Measurements from ENCODE around the gene SLC3A2. TPM values are rescaled to one million over a fixed set of nuclear protein-coding genes. Genes with fewer than 3 reads are reported as not detected.

Gene SLC3A2
- total RNA-seq, 1 donor from 2014 or later, result 35.0 TPM

DNA sequence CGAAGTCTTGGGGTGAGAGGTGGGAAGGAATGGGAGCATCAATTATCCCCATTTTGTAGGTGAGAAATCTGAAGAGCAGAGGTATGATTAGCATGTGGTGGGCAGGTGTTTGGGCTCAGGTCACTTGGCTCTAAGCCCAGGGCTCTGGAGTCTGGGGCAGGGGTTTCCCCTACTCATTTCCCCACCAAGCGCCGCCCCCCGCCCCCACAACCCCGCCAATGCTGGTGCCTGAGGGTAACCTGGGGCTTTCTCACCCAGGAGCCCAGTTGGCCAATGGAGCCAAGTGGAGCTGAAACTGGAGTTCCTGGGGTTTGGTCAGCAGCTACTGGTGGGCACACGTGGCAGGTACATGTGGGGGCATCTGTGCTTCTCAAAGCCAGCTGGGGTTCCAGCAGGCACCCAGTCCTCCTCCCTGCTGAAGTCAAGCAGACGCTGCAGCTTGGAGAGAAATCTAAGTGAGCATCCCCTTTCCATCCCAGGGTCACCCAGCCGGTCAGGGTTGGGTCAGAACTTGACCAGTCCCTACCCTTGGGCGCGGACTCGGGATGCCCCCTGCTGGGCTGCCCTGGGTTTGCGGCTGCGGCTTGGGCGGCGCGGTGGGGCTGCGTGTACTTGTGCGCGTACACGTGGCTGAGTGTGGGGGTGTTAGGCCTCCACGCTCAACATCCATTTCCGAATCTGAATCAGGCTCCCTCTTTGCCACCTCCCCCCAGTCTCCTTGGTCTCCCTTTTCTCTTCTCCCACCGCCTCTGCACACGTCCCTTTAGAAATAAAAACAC is 42.1 kb downstream of the SLC3A2 start:
- Histone ChIP-seq H3K4me3 (peak overlapping the region; percentile 54), H3K27ac (replicated peaks) (no peak overlapping the region), H3K9me3 (replicated peaks) (no peaks in the 10 kb centered on the region), H3K36me3 (no peaks in the 10 kb centered on the region), H3K4me1 (peaks cover 47% of the 10 kb centered on the region), H3K27me3 (ENCODE audit: low read depth) (peaks cover 79% of the 10 kb centered on the region)
- TF ChIP-seq, protein P1, sequence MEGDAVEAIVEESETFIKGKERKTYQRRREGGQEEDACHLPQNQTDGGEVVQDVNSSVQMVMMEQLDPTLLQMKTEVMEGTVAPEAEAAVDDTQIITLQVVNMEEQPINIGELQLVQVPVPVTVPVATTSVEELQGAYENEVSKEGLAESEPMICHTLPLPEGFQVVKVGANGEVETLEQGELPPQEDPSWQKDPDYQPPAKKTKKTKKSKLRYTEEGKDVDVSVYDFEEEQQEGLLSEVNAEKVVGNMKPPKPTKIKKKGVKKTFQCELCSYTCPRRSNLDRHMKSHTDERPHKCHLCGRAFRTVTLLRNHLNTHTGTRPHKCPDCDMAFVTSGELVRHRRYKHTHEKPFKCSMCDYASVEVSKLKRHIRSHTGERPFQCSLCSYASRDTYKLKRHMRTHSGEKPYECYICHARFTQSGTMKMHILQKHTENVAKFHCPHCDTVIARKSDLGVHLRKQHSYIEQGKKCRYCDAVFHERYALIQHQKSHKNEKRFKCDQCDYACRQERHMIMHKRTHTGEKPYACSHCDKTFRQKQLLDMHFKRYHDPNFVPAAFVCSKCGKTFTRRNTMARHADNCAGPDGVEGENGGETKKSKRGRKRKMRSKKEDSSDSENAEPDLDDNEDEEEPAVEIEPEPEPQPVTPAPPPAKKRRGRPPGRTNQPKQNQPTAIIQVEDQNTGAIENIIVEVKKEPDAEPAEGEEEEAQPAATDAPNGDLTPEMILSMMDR (IDR thresholded peaks at IDR 0.05; ENCODE audit: borderline replicate concordance), result peak; percentile 37
- no peak for DNase-seq
- intact Hi-C loops (cut with micrococcal nuclease), result no loop called here

DNA sequence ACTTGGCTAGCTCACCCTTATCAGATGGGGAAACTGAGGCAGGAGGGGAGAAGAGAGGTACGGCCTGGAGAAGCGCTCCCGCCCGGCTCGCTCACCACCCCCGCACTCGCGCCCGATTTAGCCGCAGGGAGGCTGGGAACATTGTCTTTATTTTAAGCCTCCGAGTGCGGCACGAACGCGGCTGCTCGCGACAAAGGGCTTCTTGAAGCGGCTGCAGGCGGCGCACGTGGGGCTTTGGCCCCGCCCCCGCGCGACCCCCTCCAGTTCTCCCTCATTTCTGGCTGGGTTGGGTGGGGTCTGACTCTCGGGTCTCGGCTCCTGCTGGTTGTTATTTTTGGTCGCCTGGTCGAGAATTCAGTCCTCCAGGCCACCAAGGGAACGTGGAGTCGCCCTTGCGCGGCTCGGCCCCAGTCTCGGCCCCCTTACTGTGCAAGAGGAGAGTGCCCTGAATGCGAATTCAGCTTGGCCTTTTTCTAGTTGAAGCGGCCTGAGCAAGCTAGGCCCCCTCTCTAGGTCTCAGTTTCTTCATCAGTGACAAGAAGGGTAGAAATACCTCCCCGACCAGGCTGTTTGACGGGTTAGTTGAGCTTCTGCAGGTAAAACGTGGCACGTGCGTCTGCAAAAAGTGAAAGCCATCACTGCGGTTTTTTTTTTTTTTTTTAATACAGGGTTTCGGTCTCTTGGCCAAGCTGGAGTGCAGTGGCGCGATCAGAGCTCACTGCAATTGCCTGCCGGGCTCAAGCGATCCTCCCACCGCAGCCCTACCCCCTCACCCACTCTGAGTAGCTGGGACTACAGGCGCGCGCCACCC is 43.1 kb downstream of the SLC3A2 start:
- H3K27me3 ChIP-seq (ENCODE audit: low read depth), result peaks cover 89% of the 10 kb centered on the region
- no peak overlapping the region for H3K27ac ChIP-seq (replicated peaks)
- intact Hi-C loops (cut with micrococcal nuclease), result no loop called here
- H3K36me3 ChIP-seq, result no peaks in the 10 kb centered on the region
- TF ChIP-seq, protein P1 (IDR thresholded peaks at IDR 0.05; ENCODE audit: borderline replicate concordance), result no peak
- H3K9me3 ChIP-seq (replicated peaks), result no peaks in the 10 kb centered on the region
- peak overlapping the region; percentile 54 for H3K4me3 ChIP-seq
- peaks cover 47% of the 10 kb centered on the region for H3K4me1 ChIP-seq
- DNase-seq, result no peak

DNA sequence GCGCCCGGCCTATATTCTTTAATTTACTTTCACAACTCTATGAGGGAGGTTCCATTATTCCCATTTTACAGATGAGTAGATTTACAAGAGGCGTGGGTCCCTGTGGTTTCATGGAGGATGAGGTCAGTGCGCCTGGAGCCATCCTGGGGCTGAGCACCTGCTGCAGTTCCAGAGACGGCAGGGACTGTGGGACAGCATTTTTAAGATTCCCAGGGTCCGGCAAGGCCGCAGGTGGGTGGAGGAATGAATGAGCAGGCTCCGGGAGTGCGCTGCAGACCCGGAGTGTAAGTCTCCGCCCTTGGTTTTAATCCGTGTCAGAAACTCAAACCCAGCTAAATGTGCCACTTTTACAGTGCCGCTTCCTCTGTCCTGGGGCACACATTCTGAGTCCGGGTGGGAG is 44.6 kb downstream of the SLC3A2 start:
- TF ChIP-seq, protein P1 (IDR thresholded peaks at IDR 0.05; ENCODE audit: borderline replicate concordance), result no peak
- DNase-seq, result no peak

DNA sequence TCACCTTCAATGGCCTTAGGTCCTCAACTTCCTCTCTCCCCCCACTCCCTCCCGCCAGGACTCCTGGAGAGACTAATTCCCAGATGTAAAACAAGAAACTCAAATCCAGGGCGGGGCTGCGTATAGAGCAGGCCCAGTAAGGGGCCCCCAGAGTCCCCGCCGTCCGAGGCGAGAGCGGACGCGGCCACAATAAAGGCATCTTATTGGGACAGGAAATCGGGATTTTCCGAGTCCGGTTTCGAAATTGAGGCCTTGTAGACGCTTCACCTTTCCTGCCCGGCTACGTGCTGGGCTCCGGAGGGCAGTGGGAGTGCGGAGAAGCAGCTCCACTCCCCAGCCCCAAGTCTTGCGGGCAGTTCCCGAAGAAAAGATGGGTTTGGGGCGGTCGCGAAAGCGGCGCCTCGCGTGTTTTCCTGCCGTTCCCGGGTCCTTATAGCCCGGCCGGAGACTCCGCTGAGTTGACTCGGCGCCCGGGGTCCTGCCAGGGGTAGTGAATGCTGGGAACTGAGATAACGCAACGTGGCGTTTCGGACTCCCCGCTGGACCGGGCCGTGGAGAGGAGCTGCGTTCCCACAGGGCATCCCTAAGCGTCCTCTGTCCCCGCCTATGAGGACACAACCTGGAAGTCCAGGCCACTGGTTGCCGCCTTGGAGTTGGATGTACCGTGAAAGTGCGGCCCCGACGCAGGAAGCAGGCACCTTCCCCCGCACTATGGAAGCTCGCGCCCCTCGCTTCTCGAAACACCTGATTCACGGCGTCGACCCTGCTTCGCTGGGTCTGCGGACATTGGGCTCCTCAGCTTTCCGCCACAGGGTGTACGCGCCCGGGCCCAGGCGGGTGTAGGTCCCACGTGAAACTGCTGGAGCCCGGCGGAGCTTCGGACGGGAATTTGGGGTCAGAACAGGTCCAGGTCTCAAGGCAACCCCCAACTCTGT is 45.3 kb downstream of the SLC3A2 start:
- Histone ChIP-seq H3K9me3 (replicated peaks) (no peaks in the 10 kb centered on the region), H3K27me3 (ENCODE audit: low read depth) (peaks cover 81% of the 10 kb centered on the region), H3K4me1 (peaks cover 52% of the 10 kb centered on the region), H3K4me3 (peak overlapping the region; percentile 62), H3K36me3 (no peaks in the 10 kb centered on the region), H3K27ac (replicated peaks) (peak overlapping the region; percentile 56)
- TF ChIP-seq, protein P1 (IDR thresholded peaks at IDR 0.05; ENCODE audit: borderline replicate concordance), result no peak
- intact Hi-C loops (cut with micrococcal nuclease), result no loop called here
- DNase-seq, result no peak

More for the DNA sequence above, 44.6 kb downstream of the SLC3A2 start:
- Histone ChIP-seq H3K36me3 (no peaks in the 10 kb centered on the region), H3K9me3 (replicated peaks) (no peaks in the 10 kb centered on the region), H3K27ac (replicated peaks) (no peak overlapping the region), H3K4me3 (peak overlapping the region; percentile 62), H3K4me1 (peaks cover 52% of the 10 kb centered on the region), H3K27me3 (ENCODE audit: low read depth) (peaks cover 87% of the 10 kb centered on the region)
- intact Hi-C loops (cut with micrococcal nuclease), result no loop called here
